ENCODE data around the gene GALNS.

DNA sequence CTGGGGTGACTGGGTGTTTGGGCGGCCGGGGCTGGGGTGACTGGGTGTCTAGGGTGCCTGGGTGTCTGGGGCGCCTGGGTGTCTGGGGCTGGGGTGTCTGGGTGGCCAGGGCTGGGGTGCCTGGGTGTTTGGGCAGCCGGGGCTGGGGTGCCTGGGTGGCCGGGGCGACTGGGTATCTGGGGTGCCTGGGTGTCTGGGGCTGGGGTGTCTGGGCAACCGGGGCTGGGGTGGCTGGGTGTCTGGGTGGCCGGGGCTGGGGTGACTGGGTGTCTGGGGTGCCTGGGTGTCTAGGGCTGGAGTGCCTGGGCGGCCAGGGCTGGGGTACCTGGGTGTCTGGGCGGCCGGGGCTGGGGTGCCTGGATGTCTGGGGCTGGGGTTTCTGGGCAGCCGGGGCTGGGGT is 31.6 kb downstream of the GALNS start:
- no peak for TF ChIP-seq CTCF (IDR thresholded peaks at IDR 0.05; ENCODE audit: low read length)
- no peak for TF ChIP-seq EZH2 (IDR thresholded peaks at IDR 0.05; ENCODE audit: borderline replicate concordance, low read length)

All from OCI-LY1 (cell line).